HL-60 (cell line): ENCODE results near the gene USB1.

ENCODE experiments used
- DNase-seq, 2 experiments: peaks; one replicate each; pipeline ENCODE4 v3.0.0-alpha.2; 2010 to 2020; ENCODE audit warnings: low read depth in 1 of 2, low spot score in 1 of 2
- H3K27ac ChIP-seq: fragments of 250-450 bp; sonication (Bioruptor Pico); replicated peaks from 2 replicates; pipeline ENCODE4 v1.5.1; 2020; ENCODE audit warnings: mild to moderate bottlenecking, moderate library complexity
- H3K27me3 ChIP-seq: fragments of 250-450 bp; sonication (Bioruptor Pico); 2 replicates; pipeline ENCODE4 v1.5.1; 2021; ENCODE audit warnings: mild to moderate bottlenecking, moderate library complexity; ENCODE audit not compliant: insufficient read depth, poor library complexity, severe bottlenecking
- H3K4me3 ChIP-seq: replicated peaks from 2 replicates; pipeline ENCODE4 v1.5.1; 2011; ENCODE audit warnings: mild to moderate bottlenecking, control low read depth, low read length; ENCODE audit not compliant: insufficient read depth
- GABPA ChIP-seq: IDR thresholded peaks from 2 replicates; pipeline ENCODE4 v1.6.1; 2012; ENCODE audit warnings: low read depth
- POLR2AphosphoS5 ChIP-seq: IDR thresholded peaks from 2 replicates; pipeline ENCODE4 v1.6.1; 2012; ENCODE audit warnings: low read depth
- SPI1 ChIP-seq: IDR thresholded peaks from 2 replicates; pipeline ENCODE4 v1.6.1; 2012; ENCODE audit warnings: low read depth, mild to moderate bottlenecking, borderline replicate concordance
- TF ChIP-seq, protein P1 (sequence below): IDR thresholded peaks from one replicate; pipeline ENCODE4 v1.5.1; 2011; ENCODE audit warnings: low read length, control low read depth, inconsistent platforms; ENCODE audit not compliant: insufficient read depth
- TF ChIP-seq, protein P2 (sequence below): IDR thresholded peaks from 2 replicates; pipeline ENCODE4 v1.6.1; 2012; ENCODE audit warnings: low read depth; ENCODE audit not compliant: insufficient replicate concordance

USB1 gene

DNA sequence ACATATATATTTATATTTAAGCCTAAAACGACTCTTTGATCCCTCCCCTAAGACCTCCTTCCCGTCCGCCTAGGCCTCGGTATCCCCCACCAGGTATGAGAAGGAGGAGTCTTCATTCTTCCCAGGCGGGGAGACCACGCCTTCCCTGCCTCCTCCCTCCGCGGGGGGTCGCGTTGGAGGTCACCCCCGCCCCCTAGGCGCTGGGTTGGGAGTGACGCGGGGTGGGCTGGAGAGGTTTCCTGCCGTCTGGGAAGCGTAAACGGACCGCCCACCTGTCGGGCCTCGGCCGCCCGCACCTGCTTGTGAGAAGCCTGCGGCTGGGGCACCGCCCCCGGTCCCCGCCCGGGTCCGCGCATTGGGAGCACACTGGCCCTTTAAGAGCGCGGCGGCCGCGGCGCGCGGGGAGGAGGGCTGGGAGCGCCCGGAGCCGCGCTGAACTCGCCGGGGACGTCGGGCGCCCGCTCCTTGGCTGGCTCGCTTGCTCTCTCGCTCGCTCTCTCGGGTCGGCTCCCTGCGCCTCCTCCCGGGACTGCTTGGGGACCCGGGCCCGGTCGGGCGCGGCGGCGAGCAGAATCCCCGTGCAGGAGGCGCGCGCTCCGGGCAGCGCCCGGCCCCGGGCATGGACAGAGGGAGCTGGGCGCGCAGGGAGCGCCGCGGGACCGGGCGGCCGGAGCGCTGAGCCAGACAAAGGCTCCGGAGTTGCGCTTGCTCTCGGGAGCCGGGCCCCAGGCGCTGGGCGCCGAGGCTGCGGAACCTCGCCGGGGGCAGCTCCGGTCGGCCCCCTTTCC lies 24.3 kb downstream of the USB1 start, which contains the start of gene MMP15:
Gene MMP15, plus strand, starts transcription at position 404 of the 788 bp plus-strand sequence. CDS start 597 bp downstream, outside the sequence.
- Histone ChIP-seq H3K27ac (no peak within 1 kb of the TSS), H3K4me3 (peak within 1 kb of the TSS; percentile 47), H3K27me3 (peaks cover 22% of the 10 kb centered on the region)
- TF ChIP-seq, protein P1, sequence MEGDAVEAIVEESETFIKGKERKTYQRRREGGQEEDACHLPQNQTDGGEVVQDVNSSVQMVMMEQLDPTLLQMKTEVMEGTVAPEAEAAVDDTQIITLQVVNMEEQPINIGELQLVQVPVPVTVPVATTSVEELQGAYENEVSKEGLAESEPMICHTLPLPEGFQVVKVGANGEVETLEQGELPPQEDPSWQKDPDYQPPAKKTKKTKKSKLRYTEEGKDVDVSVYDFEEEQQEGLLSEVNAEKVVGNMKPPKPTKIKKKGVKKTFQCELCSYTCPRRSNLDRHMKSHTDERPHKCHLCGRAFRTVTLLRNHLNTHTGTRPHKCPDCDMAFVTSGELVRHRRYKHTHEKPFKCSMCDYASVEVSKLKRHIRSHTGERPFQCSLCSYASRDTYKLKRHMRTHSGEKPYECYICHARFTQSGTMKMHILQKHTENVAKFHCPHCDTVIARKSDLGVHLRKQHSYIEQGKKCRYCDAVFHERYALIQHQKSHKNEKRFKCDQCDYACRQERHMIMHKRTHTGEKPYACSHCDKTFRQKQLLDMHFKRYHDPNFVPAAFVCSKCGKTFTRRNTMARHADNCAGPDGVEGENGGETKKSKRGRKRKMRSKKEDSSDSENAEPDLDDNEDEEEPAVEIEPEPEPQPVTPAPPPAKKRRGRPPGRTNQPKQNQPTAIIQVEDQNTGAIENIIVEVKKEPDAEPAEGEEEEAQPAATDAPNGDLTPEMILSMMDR: no peak
- TF ChIP-seq POLR2AphosphoS5 (no peak), GABPA (no peak), SPI1 (no peak)
- TF ChIP-seq, protein P2, sequence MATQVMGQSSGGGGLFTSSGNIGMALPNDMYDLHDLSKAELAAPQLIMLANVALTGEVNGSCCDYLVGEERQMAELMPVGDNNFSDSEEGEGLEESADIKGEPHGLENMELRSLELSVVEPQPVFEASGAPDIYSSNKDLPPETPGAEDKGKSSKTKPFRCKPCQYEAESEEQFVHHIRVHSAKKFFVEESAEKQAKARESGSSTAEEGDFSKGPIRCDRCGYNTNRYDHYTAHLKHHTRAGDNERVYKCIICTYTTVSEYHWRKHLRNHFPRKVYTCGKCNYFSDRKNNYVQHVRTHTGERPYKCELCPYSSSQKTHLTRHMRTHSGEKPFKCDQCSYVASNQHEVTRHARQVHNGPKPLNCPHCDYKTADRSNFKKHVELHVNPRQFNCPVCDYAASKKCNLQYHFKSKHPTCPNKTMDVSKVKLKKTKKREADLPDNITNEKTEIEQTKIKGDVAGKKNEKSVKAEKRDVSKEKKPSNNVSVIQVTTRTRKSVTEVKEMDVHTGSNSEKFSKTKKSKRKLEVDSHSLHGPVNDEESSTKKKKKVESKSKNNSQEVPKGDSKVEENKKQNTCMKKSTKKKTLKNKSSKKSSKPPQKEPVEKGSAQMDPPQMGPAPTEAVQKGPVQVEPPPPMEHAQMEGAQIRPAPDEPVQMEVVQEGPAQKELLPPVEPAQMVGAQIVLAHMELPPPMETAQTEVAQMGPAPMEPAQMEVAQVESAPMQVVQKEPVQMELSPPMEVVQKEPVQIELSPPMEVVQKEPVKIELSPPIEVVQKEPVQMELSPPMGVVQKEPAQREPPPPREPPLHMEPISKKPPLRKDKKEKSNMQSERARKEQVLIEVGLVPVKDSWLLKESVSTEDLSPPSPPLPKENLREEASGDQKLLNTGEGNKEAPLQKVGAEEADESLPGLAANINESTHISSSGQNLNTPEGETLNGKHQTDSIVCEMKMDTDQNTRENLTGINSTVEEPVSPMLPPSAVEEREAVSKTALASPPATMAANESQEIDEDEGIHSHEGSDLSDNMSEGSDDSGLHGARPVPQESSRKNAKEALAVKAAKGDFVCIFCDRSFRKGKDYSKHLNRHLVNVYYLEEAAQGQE: no peak
- DNase-seq: peak in 1 of 2 experiments; percentile 38

DNA sequence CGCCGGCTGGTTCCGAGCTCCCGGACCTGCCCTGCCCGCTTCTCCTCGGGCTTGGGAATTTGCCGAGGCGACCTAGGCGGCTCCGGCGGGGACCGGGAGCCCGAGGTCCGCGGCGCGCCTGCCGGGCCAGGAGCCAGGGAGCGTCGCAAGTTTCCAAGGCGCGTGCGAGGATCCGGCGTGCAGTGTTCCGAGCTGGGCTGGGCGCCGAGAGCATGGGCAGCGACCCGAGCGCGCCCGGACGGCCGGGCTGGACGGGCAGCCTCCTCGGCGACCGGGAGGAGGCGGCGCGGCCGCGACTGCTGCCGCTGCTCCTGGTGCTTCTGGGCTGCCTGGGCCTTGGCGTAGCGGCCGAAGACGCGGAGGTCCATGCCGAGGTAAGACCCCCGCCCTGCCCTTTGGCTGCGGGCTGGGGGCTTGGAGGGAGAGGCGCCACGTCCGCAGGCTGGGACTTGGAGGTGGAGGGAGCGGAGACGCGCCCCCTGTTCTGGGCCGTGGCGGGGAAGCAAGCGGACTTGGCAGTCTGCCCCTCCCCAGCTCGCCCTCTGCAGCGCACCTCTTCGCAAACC lies 25.0 kb downstream of the USB1 start:
- TF ChIP-seq, protein P1: no peak
- TF ChIP-seq POLR2AphosphoS5 (no peak), GABPA (no peak), SPI1 (no peak)
- TF ChIP-seq, protein P2: no peak
- H3K27me3 ChIP-seq: peaks cover 22% of the 10 kb centered on the region

DNA sequence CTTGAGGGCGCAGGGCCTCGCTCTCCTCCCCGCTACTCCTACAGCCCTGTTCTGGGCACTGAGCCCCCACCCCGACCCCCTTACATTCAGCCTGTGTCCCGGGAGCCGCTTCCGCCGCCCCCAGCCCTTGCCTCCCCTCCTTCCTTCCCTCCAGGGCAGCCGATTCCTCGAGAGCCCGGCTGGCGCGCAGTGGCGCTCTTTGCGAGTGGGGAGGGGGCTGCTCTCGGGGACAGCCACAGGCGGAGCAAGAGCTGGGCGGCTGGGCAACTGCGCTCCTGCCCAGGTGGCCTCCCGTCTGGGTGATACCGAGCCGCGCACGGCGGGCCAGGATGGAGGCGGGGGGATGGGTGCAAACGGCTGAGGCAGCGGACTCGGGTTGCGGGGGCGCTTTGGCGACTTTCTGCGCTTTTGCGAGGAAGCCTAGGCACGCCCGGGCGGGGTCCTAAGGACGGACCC lies 25.5 kb downstream of the USB1 start:
- TF ChIP-seq GABPA (no peak), SPI1 (no peak), POLR2AphosphoS5 (no peak)
- TF ChIP-seq, protein P2: no peak
- TF ChIP-seq, protein P1: no peak
- Histone ChIP-seq H3K27me3 (peaks cover 22% of the 10 kb centered on the region), H3K27ac (no peak overlapping the region), H3K4me3 (no peak overlapping the region)
- no peak for DNase-seq

More for the DNA sequence above, 25.0 kb downstream of the USB1 start:
- peak overlapping the region; percentile 47 for H3K4me3 ChIP-seq
- no peak for DNase-seq
- no peak overlapping the region for H3K27ac ChIP-seq
